Endodermal cell (in vitro differentiated cells): ENCODE results near the gene DISP1. TPM values are rescaled to one million over a fixed set of nuclear protein-coding genes. Genes with fewer than 3 reads are reported as not detected.

Source experiments
- DNase-seq: peaks from one replicate; pipeline ENCODE4 v3.0.0-alpha.2; 2017
- H3K27ac ChIP-seq: 2 replicates; pipeline ENCODE4 v1.5.1; 2013; ENCODE audit warnings: mild to moderate bottlenecking, low read depth, low read length, moderate library complexity
- H3K27me3 ChIP-seq: 2 replicates; pipeline ENCODE4 v1.6.1; 2013; ENCODE audit warnings: mild to moderate bottlenecking, low read length, moderate library complexity; ENCODE audit not compliant: insufficient read depth, control insufficient read depth, poor library complexity, severe bottlenecking
- H3K36me3 ChIP-seq: 2 replicates; pipeline ENCODE4 v1.7.0; 2013; ENCODE audit warnings: mild to moderate bottlenecking, low read length, moderate library complexity; ENCODE audit not compliant: control insufficient read depth, insufficient read depth
- H3K4me1 ChIP-seq: one replicate; pipeline ENCODE4 v1.7.0; 2013; ENCODE audit warnings: low read length; ENCODE audit not compliant: control insufficient read depth, insufficient read depth
- H3K4me3 ChIP-seq: 2 replicates; pipeline ENCODE4 v1.5.1; 2013; ENCODE audit warnings: mild to moderate bottlenecking, low read length, moderate library complexity
- H3K9ac ChIP-seq: 2 replicates; pipeline ENCODE4 v1.6.1; 2013; ENCODE audit warnings: mild to moderate bottlenecking, low read length, moderate library complexity; ENCODE audit not compliant: poor library complexity, severe bottlenecking; ENCODE audit errors: extremely low read depth
- H3K9me3 ChIP-seq: 2 replicates; pipeline ENCODE4 v1.6.1; 2013; ENCODE audit warnings: mild to moderate bottlenecking, low read length, moderate library complexity; ENCODE audit not compliant: control insufficient read depth
- H3K27ac Mint-ChIP-seq: 2 replicates; pipeline ENCODE4 v1.8.0; 2020; ENCODE audit warnings: mixed read lengths
- H3K27me3 Mint-ChIP-seq: 2 replicates; pipeline ENCODE4 v1.8.0; 2021; ENCODE audit warnings: mild to moderate bottlenecking, mixed read lengths; ENCODE audit not compliant: insufficient read depth
- H3K36me3 Mint-ChIP-seq: 2 replicates; pipeline ENCODE4 v1.8.0; 2020; ENCODE audit warnings: low read depth, mixed read lengths
- H3K4me1 Mint-ChIP-seq: 2 replicates; pipeline ENCODE4 v1.8.0; 2020; ENCODE audit warnings: mixed read lengths
- H3K4me3 Mint-ChIP-seq: 2 replicates; pipeline ENCODE4 v1.8.0; 2020; ENCODE audit warnings: mild to moderate bottlenecking, moderate library complexity, mixed read lengths
- H3K9me3 Mint-ChIP-seq: 2 replicates; pipeline ENCODE4 v1.8.0; 2020; ENCODE audit warnings: mild to moderate bottlenecking, mixed read lengths
- WGBS, 2 experiments: methylation state at CpG; one replicate each; pipeline versions ENCODE4 v1.1.5 to v1.1.7; 2013; ENCODE audit warnings: missing lambda C conversion rate in 2 of 2, mixed read lengths in 1 of 2; ENCODE audit not compliant: insufficient coverage in 1 of 2, insufficient read length in 1 of 2; 5-methylcytosine and 5-hydroxymethylcytosine counted together
- total RNA-seq, 2 donors: library from RNA; stranded (reverse); fragmentation: NEBNext Ultra II Directional in 1 of 2; extraction: Animal tissue kit (Norgen Biotek cat#: 25700) in 1 of 2; gene quantifications; 2 replicates in 1 of 2; 3 replicates in 1 of 2; pipeline ENCODE4 v1.2.1, GENCODE V29; 2021
- TF ChIP-seq, protein P1 (sequence below): fragments of 200-600 bp; sonication (generic); conservative IDR thresholded peaks from 2 replicates; pipeline ENCODE4 v1.5.0; 2021; ENCODE audit warnings: antibody characterized with exemption, mild to moderate bottlenecking

DISP1 gene
- total RNA-seq, 2 donors from 2014 or later = 6.1 to 7.5 TPM

- 88% methylated on average over 2 of the region's 3 CpGs; no CpG with 5 or more reads in 1 of the 2 experiments for WGBS, 2 experiments
- Histone ChIP-seq H3K4me3 (no peak overlapping the region), H3K27ac (no peak overlapping the region), H3K27me3 (no peaks in the 10 kb centered on the region), H3K36me3 (no peaks in the 10 kb centered on the region), H3K4me1 (no peaks in the 10 kb centered on the region), H3K9me3 (no peaks in the 10 kb centered on the region), H3K9ac (no peak overlapping the region)
- Mint-ChIP-seq H3K9me3 (no peaks in the 10 kb centered on the region), H3K27me3 (no peaks in the 10 kb centered on the region), H3K4me1 (peaks cover 13% of the 10 kb centered on the region), H3K27ac (no peak overlapping the region), H3K4me3 (no peak overlapping the region), H3K36me3 (no peaks in the 10 kb centered on the region)
- no peak for DNase-seq
- TF ChIP-seq, protein P1, sequence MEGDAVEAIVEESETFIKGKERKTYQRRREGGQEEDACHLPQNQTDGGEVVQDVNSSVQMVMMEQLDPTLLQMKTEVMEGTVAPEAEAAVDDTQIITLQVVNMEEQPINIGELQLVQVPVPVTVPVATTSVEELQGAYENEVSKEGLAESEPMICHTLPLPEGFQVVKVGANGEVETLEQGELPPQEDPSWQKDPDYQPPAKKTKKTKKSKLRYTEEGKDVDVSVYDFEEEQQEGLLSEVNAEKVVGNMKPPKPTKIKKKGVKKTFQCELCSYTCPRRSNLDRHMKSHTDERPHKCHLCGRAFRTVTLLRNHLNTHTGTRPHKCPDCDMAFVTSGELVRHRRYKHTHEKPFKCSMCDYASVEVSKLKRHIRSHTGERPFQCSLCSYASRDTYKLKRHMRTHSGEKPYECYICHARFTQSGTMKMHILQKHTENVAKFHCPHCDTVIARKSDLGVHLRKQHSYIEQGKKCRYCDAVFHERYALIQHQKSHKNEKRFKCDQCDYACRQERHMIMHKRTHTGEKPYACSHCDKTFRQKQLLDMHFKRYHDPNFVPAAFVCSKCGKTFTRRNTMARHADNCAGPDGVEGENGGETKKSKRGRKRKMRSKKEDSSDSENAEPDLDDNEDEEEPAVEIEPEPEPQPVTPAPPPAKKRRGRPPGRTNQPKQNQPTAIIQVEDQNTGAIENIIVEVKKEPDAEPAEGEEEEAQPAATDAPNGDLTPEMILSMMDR = no peak
Measured at GRCh38 chr1:222824641-222825040, 9.8 kb downstream of the DISP1 start.

DNA sequence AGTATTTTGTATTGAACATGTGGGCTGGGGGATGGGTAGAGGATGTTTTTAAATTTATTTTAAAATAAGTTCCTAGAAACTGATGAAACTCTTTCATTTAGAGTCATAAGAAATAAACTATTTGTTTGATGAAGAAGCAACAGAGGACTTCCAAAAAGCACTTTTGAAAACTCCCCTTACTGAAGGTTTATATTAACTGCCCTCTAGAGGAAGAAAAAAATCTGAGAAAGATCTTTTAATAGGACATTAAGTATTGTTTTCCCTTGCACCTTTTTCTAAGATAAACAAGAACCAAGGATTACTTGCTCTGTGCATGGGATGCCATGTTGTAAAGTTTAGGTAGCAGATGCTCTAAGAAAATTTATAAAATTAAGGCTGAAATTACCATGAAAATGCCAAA is 14.1 kb downstream of the DISP1 start:
- Mint-ChIP-seq H3K27ac (no peak overlapping the region), H3K27me3 (peaks cover 2% of the 10 kb centered on the region), H3K4me3 (no peak overlapping the region), H3K4me1 (peaks cover 15% of the 10 kb centered on the region), H3K9me3 (no peaks in the 10 kb centered on the region), H3K36me3 (peaks cover 3% of the 10 kb centered on the region)
- Histone ChIP-seq H3K4me1 (no peaks in the 10 kb centered on the region), H3K27ac (no peak overlapping the region), H3K27me3 (no peaks in the 10 kb centered on the region), H3K9ac (no peak overlapping the region), H3K4me3 (no peak overlapping the region), H3K36me3 (no peaks in the 10 kb centered on the region), H3K9me3 (no peaks in the 10 kb centered on the region)
- DNase-seq = no peak
- TF ChIP-seq, protein P1 = peak; percentile 53

GRCh38 chr1:222829868-222830267 is 15.0 kb downstream of the DISP1 start:
- Histone ChIP-seq H3K4me1 (no peaks in the 10 kb centered on the region), H3K9ac (no peak overlapping the region), H3K27me3 (no peaks in the 10 kb centered on the region), H3K36me3 (no peaks in the 10 kb centered on the region), H3K27ac (no peak overlapping the region), H3K4me3 (no peak overlapping the region), H3K9me3 (no peaks in the 10 kb centered on the region)
- Mint-ChIP-seq H3K9me3 (no peaks in the 10 kb centered on the region), H3K4me1 (peaks cover 15% of the 10 kb centered on the region), H3K27me3 (peaks cover 2% of the 10 kb centered on the region), H3K36me3 (peaks cover 3% of the 10 kb centered on the region), H3K27ac (no peak overlapping the region), H3K4me3 (no peak overlapping the region)
- no peak for DNase-seq
- TF ChIP-seq, protein P1 = no peak
